GM10248 (cell line): ENCODE data around the gene DACH1.

Experiments
- CTCF ChIA-PET: fragments of 300-600 bp; sonication (Branson Sonifier 250); formaldehyde crosslinking; extraction: SDS; loops from one replicate; lab custom pipeline; 2021; ENCODE audit warnings: antibody characterized with exemption; lab: Yijun Ruan, JAX
- POLR2A ChIA-PET: fragments of 350-650 bp; sonication (Branson Sonifier 250); formaldehyde crosslinking; extraction: SDS; loops from one replicate; lab custom pipeline; 2020; ENCODE audit warnings: antibody characterized with exemption; lab: Yijun Ruan, JAX
- DNase-seq: peaks from one replicate; pipeline ENCODE4 v3.0.0; 2012; ENCODE audit errors: extremely low spot score
- TF ChIP-seq, protein P1 (sequence below): IDR thresholded peaks from 2 replicates; pipeline ENCODE4 v1.5.1; 2012; ENCODE audit warnings: mild to moderate bottlenecking, low read depth; ENCODE audit errors: extremely low read depth, missing control alignments, control extremely low read depth

The DACH1 gene

DNA sequence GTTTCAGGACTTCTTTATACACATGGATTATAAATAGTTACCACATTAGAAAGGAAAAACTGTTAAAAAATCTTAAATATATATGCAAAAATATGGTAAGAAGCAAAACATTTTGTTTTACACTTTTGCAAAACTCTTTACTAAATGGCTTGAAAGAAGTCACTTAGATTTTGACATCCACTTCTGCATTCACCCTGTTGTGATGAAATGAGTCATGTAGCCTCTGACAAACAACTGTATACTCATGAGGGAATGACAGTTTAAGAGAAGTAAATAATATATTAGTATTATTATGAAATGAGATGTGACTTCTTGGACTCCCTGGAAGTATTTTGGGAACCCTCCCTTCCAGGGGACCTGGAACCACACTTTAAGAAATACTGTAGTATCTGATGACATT, 275.6 kb downstream of the DACH1 start:
- TF ChIP-seq, protein P1, sequence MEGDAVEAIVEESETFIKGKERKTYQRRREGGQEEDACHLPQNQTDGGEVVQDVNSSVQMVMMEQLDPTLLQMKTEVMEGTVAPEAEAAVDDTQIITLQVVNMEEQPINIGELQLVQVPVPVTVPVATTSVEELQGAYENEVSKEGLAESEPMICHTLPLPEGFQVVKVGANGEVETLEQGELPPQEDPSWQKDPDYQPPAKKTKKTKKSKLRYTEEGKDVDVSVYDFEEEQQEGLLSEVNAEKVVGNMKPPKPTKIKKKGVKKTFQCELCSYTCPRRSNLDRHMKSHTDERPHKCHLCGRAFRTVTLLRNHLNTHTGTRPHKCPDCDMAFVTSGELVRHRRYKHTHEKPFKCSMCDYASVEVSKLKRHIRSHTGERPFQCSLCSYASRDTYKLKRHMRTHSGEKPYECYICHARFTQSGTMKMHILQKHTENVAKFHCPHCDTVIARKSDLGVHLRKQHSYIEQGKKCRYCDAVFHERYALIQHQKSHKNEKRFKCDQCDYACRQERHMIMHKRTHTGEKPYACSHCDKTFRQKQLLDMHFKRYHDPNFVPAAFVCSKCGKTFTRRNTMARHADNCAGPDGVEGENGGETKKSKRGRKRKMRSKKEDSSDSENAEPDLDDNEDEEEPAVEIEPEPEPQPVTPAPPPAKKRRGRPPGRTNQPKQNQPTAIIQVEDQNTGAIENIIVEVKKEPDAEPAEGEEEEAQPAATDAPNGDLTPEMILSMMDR = no peak
- POLR2A ChIA-PET = no interaction called here
- CTCF ChIA-PET = interaction anchor here (1.1 kb wide), 1 partner anchor 10 kb away, joined by 3 read pairs; no protein-coding TSS in a partner anchor
- DNase-seq = no peak

DNA sequence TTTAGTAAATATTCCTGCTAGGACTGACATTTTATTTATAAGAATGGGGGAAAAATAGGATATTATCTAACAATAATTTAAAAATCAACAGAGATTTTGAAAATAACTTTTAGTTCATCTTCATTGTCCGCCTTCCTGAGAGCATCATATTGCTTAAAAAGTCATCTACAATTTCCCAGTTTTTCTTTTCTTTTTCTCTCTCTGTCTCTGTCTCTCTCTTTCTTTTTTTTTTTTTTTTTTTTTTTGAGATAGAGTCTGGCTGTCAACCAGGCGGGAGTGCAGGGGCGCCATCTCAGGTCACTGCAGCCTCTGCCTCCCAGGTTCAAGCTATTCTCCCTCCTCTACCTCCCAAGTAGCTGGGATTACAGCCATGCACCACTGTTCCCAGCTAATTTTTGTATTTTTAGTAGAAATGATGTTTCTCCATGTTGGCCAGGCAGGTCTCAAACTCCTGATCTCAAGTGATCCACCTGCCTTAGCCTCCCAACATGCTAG, 276.3 kb downstream of the DACH1 start:
- DNase-seq = no peak
- TF ChIP-seq, protein P1 = no peak
- ChIA-PET CTCF (interaction anchor here (1.1 kb wide), 1 partner anchor 9 kb away, joined by 3 read pairs; no protein-coding TSS in a partner anchor), POLR2A (no interaction called here)

DNA sequence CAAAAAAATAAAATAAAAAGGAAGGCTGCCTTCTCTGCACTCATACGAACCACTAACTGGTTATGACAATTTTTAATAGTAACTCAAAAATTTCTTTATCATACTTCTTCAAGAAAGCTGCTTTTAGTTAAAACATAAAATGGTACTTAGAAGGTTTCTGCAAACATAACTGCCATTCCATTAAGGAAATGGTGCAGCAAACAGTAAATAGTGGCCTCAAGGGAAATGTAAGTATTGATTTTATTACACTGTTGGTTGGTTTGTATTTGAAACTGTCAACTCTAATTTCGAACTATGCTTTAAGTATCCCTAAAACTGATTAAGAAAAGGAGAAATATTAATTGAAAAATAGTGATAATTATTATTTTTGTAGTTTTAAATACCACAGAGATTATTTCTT, 278.0 kb downstream of the DACH1 start:
- TF ChIP-seq, protein P1 = no peak

DNA sequence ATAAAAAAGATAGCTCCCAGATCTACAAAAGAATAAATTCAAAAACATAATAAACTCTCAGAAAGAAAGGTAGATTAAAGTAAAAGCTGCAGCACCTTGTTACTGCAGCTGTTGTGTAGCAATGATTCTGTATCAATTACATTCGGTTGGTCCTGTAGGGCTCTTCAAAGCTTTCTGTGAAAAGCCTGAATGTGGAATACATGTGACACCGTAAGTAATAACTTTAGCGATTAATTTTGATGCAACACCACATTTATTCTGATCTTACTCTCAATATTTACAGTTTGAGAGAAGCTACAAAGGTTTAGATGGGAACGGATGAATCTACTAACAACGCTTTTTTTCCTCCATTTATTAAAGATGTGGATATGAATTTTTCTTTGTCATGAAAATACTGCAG, 279.2 kb downstream of the DACH1 start:
- CTCF ChIA-PET = no interaction called here
- no peak for DNase-seq
- TF ChIP-seq, protein P1 = no peak
- POLR2A ChIA-PET = no interaction called here

More for the DNA sequence above, 278.0 kb downstream of the DACH1 start:
- CTCF ChIA-PET = no interaction called here
- POLR2A ChIA-PET = no interaction called here
- DNase-seq = no peak

DNA sequence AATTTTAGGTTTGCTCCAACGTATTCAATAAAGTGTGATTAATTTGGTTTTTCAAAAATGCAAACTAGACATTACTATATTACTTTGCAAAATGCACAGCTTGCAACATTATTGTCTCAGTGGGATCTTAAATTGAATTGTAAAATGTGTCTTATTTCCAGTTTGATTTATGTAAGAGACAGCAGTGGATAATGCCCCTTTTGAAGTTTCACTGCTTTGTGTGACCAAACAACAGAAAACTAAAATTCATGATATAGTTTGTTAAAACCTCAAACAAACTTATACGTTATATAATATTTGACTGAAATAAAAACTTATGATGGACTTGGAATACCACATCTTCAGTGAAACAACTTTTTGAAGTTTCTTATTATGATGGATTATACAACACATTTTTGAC, 279.8 kb downstream of the DACH1 start:
- CTCF ChIA-PET = no interaction called here
- DNase-seq = no peak

DNA sequence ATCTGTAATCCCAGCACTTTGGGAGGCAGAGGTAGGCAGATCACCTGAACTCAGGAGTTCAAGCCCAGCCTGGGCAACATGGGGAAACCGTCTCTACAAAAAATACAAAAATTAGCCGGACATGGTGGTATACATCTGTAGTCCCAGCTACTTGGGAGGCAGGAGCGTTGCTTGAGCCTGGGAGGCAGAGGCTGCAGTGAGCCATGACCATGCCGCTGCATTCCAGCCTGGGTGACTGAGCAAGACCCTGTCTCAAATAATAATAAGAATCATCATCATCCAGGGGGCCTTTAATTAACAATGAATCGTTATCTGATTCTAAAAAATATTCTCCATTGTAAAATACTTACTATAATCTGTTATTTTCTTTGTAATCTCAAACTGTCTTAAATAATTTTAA, 283.4 kb downstream of the DACH1 start:
- ChIA-PET CTCF (no interaction called here), POLR2A (no interaction called here)
- TF ChIP-seq, protein P1 = no peak
- DNase-seq = no peak

More for the DNA sequence above, 279.8 kb downstream of the DACH1 start:
- POLR2A ChIA-PET = no interaction called here
- TF ChIP-seq, protein P1 = no peak
